Upper lobe of left lung (tissue), 6 donors: ENCODE measurements around the gene DRD4. TPM values are rescaled to one million over a fixed set of nuclear protein-coding genes. Genes with fewer than 3 reads are reported as not detected.

Experiments
- ATAC-seq, 2 donors: fragments of 200-7000 bp; cut with Tn5 transposase; one replicate each; pipeline ENCODE4 v1.9.1; 2022; ENCODE audit warnings: mild to moderate bottlenecking in 2 of 2, moderate library complexity in 2 of 2; ENCODE audit not compliant: low FRiP score in 2 of 2
- DNase-seq, 2 donors: peaks; one replicate each; pipeline ENCODE4 v3.0.0-alpha.2; 2019 to 2020
- H3K27ac ChIP-seq, 4 donors: fragments of 200-600 bp; sonication (generic); one replicate each; pipeline ENCODE4 v1.5.1; 2016 to 2019
- H3K27me3 ChIP-seq, 4 donors: fragments of 200-600 bp; sonication (generic); one replicate each; pipeline ENCODE4 v1.5.1; 2017 to 2019
- H3K36me3 ChIP-seq, 4 donors: fragments of 200-600 bp; sonication (generic); one replicate each; pipeline ENCODE4 v1.5.1; 2016 to 2019
- H3K4me1 ChIP-seq, 4 donors: fragments of 200-600 bp; sonication (generic); one replicate each; pipeline ENCODE4 v1.5.1; 2018 to 2019
- H3K4me3 ChIP-seq, 4 donors: fragments of 200-600 bp; sonication (generic); one replicate each; pipeline ENCODE4 v1.5.1; 2017 to 2019; ENCODE audit warnings: mild to moderate bottlenecking in 2 of 4, moderate library complexity in 1 of 4
- H3K9me3 ChIP-seq, 4 donors: fragments of 200-600 bp; sonication (generic); one replicate each; pipeline ENCODE4 v1.5.1; 2018 to 2019
- EP300 ChIP-seq, 4 donors: sonication (generic); formaldehyde crosslinking; IDR thresholded peaks; one replicate each; pipeline ENCODE4 v1.5.1; 2017; ENCODE audit warnings: antibody characterized with exemption in 4 of 4, control low read depth in 2 of 4
- POLR2A ChIP-seq, 4 donors: fragments of 450-650 bp; IDR thresholded peaks; one replicate each; pipeline ENCODE4 v1.5.1; 2016 to 2017; ENCODE audit warnings: antibody characterized with exemption in 4 of 4, mild to moderate bottlenecking in 2 of 4
- POLR2AphosphoS5 ChIP-seq, 2 donors: sonication (generic); formaldehyde crosslinking; IDR thresholded peaks; one replicate each; pipeline ENCODE4 v1.5.1; 2017; ENCODE audit warnings: antibody characterized with exemption in 2 of 2
- WGBS, 2 donors: methylation state at CpG; one replicate each; pipeline ENCODE4 v1.1.5; 2017 to 2018; 5-methylcytosine and 5-hydroxymethylcytosine counted together
- total RNA-seq, 6 donors: library from RNA; depleted of rRNA in 4 of 6; stranded (reverse); fragments of >200 nt in 4 of 6; gene quantifications; one replicate each; pipeline versions ENCODE4 v1.1.0 to v1.2.1, GENCODE V29; 2016 to 2021
- TF ChIP-seq, protein P1 (sequence below), 6 experiments: fragments of 450-650 bp in 4 of 6; fragments of 200-600 bp in 2 of 6; sonication (generic) in 2 of 6; IDR thresholded peaks; one replicate each; pipeline ENCODE4 v1.5.1; 2016 to 2019; ENCODE audit warnings: antibody characterized with exemption in 6 of 6
- donor health status: DM: no; HTN: no; CAD: no; lungs with moderate emphysema.
- donor health status: DM: no; HTN: yes; CAD: no; lungs with severe emphysema.

The DRD4 gene
- total RNA-seq, 6 donors from 2014 or later: 0.54 to 4.2 (median 1.5) TPM; not detected in 2

DNA sequence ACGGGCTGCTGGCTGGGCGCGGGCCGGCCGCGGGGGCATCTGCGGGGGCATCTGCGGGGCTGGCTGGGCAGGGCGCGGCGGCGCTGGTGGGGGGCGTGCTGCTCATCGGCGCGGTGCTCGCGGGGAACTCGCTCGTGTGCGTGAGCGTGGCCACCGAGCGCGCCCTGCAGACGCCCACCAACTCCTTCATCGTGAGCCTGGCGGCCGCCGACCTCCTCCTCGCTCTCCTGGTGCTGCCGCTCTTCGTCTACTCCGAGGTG, 194 bp downstream of the DRD4 start:
- Histone ChIP-seq H3K9me3 (no peaks in the 10 kb centered on the region), H3K4me1 (peaks cover 17 to 42% (median 27%) of the 10 kb centered on the region in 4 donors), H3K4me3 (peak overlapping the region in 3 of 4 donors; percentile 28 to 35 (median 33)), H3K27me3 (peaks cover 0 to 42% (median 21%) of the 10 kb centered on the region in 4 donors), H3K27ac (no peak overlapping the region), H3K36me3 (peaks cover 0 to 7% (median 0%) of the 10 kb centered on the region in 4 donors)
- ATAC-seq: no peak
- TF ChIP-seq POLR2A (IDR thresholded peaks at IDR 0.05) (no peak), EP300 (IDR thresholded peaks at IDR 0.05) (no peak), POLR2AphosphoS5 (IDR thresholded peaks at IDR 0.05) (no peak)
- TF ChIP-seq, protein P1, sequence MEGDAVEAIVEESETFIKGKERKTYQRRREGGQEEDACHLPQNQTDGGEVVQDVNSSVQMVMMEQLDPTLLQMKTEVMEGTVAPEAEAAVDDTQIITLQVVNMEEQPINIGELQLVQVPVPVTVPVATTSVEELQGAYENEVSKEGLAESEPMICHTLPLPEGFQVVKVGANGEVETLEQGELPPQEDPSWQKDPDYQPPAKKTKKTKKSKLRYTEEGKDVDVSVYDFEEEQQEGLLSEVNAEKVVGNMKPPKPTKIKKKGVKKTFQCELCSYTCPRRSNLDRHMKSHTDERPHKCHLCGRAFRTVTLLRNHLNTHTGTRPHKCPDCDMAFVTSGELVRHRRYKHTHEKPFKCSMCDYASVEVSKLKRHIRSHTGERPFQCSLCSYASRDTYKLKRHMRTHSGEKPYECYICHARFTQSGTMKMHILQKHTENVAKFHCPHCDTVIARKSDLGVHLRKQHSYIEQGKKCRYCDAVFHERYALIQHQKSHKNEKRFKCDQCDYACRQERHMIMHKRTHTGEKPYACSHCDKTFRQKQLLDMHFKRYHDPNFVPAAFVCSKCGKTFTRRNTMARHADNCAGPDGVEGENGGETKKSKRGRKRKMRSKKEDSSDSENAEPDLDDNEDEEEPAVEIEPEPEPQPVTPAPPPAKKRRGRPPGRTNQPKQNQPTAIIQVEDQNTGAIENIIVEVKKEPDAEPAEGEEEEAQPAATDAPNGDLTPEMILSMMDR (IDR thresholded peaks at IDR 0.05): no peak
- no CpG with 5 or more reads among the region's 34 CpGs for WGBS, 2 donors
- no peak for DNase-seq

DNA sequence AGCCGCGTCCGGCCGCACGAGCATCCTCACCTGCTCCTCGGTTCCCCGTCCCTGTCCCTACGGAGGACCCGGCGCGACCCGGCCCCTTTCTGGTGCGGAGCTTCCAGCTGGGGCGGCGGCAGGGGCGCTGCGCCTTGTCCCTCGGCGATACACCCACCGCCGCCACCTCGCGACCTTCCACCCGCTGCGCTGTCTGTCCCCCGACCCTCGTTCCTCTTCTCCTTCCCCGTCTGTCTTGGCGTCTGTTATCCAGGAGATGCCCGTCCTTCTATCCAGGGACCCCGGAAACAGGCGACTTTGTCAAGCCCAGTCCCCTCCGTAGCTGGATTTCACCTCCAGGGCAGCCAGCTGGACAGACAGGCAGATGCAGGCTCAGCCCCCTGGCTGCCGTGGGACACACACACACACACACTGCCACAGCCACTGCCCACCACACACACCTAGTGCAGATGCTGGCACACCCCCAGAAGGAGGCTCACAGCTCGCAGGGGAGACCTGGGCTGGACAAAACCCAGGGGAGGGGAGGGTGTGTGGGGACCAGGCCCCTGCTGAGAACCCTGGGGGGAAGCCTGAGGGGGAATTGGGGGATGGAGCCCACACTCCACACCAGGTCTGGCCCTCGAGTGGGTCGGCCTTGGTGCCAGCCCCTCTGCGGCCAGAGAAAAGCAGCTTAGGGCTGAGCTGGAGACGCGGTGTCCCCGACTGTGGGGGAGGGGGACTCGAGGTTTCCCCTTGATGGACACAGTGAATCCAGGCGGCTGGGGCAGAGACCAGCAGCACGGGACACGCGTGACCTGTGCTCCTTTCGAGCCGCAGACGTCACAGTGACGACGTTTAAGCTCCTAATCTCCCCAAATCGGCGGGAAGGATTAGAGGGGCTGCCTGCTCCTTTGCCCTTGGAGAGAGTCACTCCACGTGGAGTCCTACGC, 788 bp downstream of the DRD4 start:
- H3K4me3 ChIP-seq: peak overlapping the region in 3 of 4 donors; percentile 28 to 35 (median 33)

GRCh38 chr11:638631-639331, 1.7 kb downstream of the DRD4 start:
- ATAC-seq: no peak
- 64 to 74% methylated on average over 26 to 27 of the region's 28 CpGs for WGBS, 2 donors

More for the DNA sequence above, 788 bp downstream of the DRD4 start:
- H3K27ac ChIP-seq: no peak overlapping the region
- peaks cover 0 to 42% (median 21%) of the 10 kb centered on the region in 4 donors for H3K27me3 ChIP-seq
- peaks cover 17 to 42% (median 27%) of the 10 kb centered on the region in 4 donors for H3K4me1 ChIP-seq
- ATAC-seq (no peak), DNase-seq (peak in 1 of 2 donors; percentile 85)
- TF ChIP-seq EP300 (IDR thresholded peaks at IDR 0.05) (no peak), POLR2A (IDR thresholded peaks at IDR 0.05) (no peak), POLR2AphosphoS5 (IDR thresholded peaks at IDR 0.05) (no peak)
- TF ChIP-seq, protein P1 (IDR thresholded peaks at IDR 0.05): no peak
- 45 to 50% methylated on average over 37 to 48 of the region's 55 CpGs for WGBS, 2 donors
- H3K9me3 ChIP-seq: no peaks in the 10 kb centered on the region
- H3K36me3 ChIP-seq: peaks cover 0 to 8% (median 0%) of the 10 kb centered on the region in 4 donors

GRCh38 chr11:639332-639955, 2.4 kb downstream of the DRD4 start:
- Histone ChIP-seq H3K4me1 (peaks cover 17 to 42% (median 27%) of the 10 kb centered on the region in 4 donors), H3K4me3 (no peak overlapping the region), H3K9me3 (no peaks in the 10 kb centered on the region), H3K27ac (no peak overlapping the region), H3K27me3 (peaks cover 0 to 42% (median 21%) of the 10 kb centered on the region in 4 donors), H3K36me3 (peaks cover 6 to 21% (median 13%) of the 10 kb centered on the region in 4 donors)
- 40 to 61% methylated on average over 3 to 22 of the region's 80 CpGs for WGBS, 2 donors
- TF ChIP-seq, protein P1 (IDR thresholded peaks at IDR 0.05): no peak
- no peak for TF ChIP-seq EP300 (IDR thresholded peaks at IDR 0.05)
- no peak for TF ChIP-seq POLR2AphosphoS5 (IDR thresholded peaks at IDR 0.05)
- TF ChIP-seq POLR2A (IDR thresholded peaks at IDR 0.05): no peak
- DNase-seq (peak in 1 of 2 donors; percentile 86), ATAC-seq (no peak)

More at GRCh38 chr11:638631-639331, 1.7 kb downstream of the DRD4 start:
- DNase-seq: no peak
- no peak overlapping the region for H3K27ac ChIP-seq
- TF ChIP-seq, protein P1 (IDR thresholded peaks at IDR 0.05): no peak
- TF ChIP-seq POLR2AphosphoS5 (IDR thresholded peaks at IDR 0.05) (no peak), EP300 (IDR thresholded peaks at IDR 0.05) (no peak), POLR2A (IDR thresholded peaks at IDR 0.05) (no peak)
- H3K4me3 ChIP-seq: no peak overlapping the region
- H3K9me3 ChIP-seq: no peaks in the 10 kb centered on the region
- peaks cover 0 to 42% (median 21%) of the 10 kb centered on the region in 4 donors for H3K27me3 ChIP-seq
- peaks cover 0 to 15% (median 7%) of the 10 kb centered on the region in 4 donors for H3K36me3 ChIP-seq
- peaks cover 17 to 42% (median 27%) of the 10 kb centered on the region in 4 donors for H3K4me1 ChIP-seq
